Mesothelial cell of epicardium (in vitro differentiated cells): ENCODE measurements around the gene CCDC169. TPM values are rescaled to one million over a fixed set of nuclear protein-coding genes. Genes with fewer than 3 reads are reported as not detected.

Source experiments
- DNase-seq, 2 experiments: peaks; one replicate each; pipeline ENCODE4 v3.0.0; 2021; ENCODE audit warnings: low spot score in 2 of 2; ENCODE audit not compliant: unreplicated experiment in 2 of 2
- H3K27ac Mint-ChIP-seq: 2 replicates; pipeline ENCODE4 v1.8.0; 2021; ENCODE audit warnings: mixed read lengths
- H3K27me3 Mint-ChIP-seq: 2 replicates; pipeline ENCODE4 v1.8.0; 2021; ENCODE audit warnings: low read depth, mixed read lengths
- H3K36me3 Mint-ChIP-seq: 2 replicates; pipeline ENCODE4 v1.8.0; 2021; ENCODE audit warnings: mixed read lengths
- H3K4me1 Mint-ChIP-seq: 2 replicates; pipeline ENCODE4 v1.8.0; 2021; ENCODE audit warnings: mixed read lengths
- H3K4me3 Mint-ChIP-seq: 2 replicates; pipeline ENCODE4 v1.8.0; 2021; ENCODE audit warnings: mild to moderate bottlenecking, moderate library complexity, mixed read lengths
- H3K9me3 Mint-ChIP-seq: 2 replicates; pipeline ENCODE4 v1.8.0; 2021; ENCODE audit warnings: mixed read lengths
- total RNA-seq: library from RNA; stranded (reverse); gene quantifications from 3 replicates; pipeline ENCODE4 v1.2.1, GENCODE V29; 2021
- TF ChIP-seq, protein P1 (sequence below): fragments of 200-600 bp; sonication (generic); IDR thresholded peaks from one replicate; pipeline ENCODE4 v1.5.0; 2021; ENCODE audit warnings: antibody characterized with exemption; ENCODE audit not compliant: unreplicated experiment

Gene CCDC169
- 3.7 to 5.3 TPM (median 4.7 TPM) in 3 replicates for total RNA-seq

DNA sequence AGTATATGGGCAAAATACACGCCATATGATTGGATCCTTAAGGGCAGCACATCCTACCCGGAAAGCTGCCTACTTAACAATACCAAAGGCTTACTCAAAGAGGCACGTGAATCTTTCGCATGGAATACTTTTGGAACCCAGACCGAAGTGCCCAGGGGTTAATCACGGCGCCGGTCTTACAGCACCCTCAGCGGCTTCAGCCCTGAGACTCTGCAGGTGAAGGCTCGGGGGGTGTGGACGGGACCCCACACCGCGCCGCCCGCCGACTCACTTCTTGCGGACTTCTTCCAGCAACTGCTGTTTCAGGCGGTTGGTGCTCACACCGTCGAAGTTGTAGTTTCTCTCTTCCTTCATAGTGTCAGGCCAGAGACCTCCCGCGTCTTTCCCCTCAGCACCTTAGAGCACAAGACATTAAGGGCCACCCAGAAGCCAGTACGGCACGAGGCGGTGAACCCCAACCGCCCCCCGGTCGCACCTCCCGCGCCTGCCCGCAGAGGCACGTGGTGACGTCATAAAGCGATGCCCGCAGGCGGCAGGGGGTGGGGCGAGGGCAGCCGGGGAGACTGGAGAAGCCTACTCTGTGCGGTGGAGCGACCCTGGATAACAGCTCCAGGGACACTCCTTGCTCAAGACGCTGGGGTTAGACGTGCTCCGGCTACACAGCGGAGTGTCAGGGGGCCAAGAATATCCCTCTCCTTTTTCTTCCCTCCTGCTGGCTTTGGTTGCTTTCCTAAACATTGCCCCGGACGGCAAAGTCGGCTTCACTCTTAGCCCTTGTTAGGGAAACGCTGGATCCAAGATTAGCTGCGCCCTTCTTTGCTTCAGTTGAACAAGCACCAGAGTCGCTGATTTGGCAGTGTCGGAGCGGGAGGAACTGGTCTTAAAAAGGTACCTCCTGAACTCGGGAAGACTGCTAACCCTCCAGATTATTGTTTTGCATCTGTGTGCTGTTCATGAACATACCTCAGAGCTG lies at the start of gene CCDC169:
Gene CCDC169, minus strand, starts transcription at position 449 of the 973 bp plus-strand sequence. Its CDS starts 95 bp downstream, at position 354.
- Mint-ChIP-seq H3K27me3 (no peaks in the 10 kb centered on the region), H3K36me3 (peaks cover 4% of the 10 kb centered on the region), H3K4me3 (peak within 1 kb of the TSS; percentile 81), H3K27ac (peak within 1 kb of the TSS; percentile 78), H3K9me3 (peaks cover 6% of the 10 kb centered on the region), H3K4me1 (peaks cover 19% of the 10 kb centered on the region)
- TF ChIP-seq, protein P1, sequence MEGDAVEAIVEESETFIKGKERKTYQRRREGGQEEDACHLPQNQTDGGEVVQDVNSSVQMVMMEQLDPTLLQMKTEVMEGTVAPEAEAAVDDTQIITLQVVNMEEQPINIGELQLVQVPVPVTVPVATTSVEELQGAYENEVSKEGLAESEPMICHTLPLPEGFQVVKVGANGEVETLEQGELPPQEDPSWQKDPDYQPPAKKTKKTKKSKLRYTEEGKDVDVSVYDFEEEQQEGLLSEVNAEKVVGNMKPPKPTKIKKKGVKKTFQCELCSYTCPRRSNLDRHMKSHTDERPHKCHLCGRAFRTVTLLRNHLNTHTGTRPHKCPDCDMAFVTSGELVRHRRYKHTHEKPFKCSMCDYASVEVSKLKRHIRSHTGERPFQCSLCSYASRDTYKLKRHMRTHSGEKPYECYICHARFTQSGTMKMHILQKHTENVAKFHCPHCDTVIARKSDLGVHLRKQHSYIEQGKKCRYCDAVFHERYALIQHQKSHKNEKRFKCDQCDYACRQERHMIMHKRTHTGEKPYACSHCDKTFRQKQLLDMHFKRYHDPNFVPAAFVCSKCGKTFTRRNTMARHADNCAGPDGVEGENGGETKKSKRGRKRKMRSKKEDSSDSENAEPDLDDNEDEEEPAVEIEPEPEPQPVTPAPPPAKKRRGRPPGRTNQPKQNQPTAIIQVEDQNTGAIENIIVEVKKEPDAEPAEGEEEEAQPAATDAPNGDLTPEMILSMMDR: no peak
- DNase-seq: peak; percentile 50 to 73

DNA sequence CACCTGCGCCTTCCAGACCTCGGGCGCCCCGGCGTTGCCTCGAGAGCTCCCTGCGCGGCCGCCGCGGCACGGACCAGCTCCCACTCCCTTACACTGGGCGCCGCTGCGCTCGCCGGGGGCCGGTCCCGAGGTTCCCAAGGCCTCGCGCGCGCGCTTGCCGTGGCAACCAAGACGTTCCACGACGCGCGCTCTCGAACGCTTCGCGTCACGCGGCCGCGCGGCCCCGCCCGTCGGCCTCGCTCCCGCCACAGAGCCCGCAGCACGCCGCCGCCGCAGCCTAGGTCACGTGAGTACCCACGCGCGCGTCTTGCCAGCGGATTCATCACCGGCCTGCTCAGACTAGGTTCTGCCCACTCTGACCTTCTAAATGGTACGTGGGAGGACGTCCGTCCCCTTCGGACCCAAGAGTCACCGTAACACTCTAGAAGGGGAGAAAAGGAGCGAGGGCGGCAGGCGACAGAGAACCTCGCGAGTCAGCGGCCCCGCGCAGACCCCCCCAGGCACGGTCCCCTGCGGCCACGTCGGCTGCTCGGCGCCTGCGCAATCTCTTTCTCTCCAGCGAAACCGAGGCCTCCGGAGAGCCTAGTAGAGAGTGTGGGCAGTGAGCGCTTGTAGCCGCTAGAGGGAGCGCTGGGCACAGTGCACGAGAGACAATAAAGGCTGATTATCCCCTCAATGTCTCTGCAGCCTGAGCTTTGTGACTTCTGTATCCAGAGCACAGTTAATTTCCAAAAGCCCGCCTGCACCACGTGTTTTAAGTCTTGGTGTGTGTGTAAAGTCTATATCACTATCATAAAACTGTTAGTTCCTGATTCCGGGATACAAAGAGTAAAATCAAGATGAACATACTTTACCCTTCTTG lies 48.8 kb upstream of the CCDC169 start, which contains the start of gene SPART:
Gene SPART, minus strand, starts transcription at position 173 of the 862 bp plus-strand sequence. CDS start 10,564 bp downstream, outside the sequence.
- DNase-seq: peak; percentile 83 to 94
- TF ChIP-seq, protein P1: peak; percentile 87
- peak within 1 kb of the TSS; percentile 94 for H3K4me3 Mint-ChIP-seq
- no peaks in the 10 kb centered on the region for H3K27me3 Mint-ChIP-seq
- H3K27ac Mint-ChIP-seq: peak within 1 kb of the TSS; percentile 100
- H3K4me1 Mint-ChIP-seq: peaks cover 31% of the 10 kb centered on the region
- H3K36me3 Mint-ChIP-seq: no peaks in the 10 kb centered on the region
- no peaks in the 10 kb centered on the region for H3K9me3 Mint-ChIP-seq

DNA sequence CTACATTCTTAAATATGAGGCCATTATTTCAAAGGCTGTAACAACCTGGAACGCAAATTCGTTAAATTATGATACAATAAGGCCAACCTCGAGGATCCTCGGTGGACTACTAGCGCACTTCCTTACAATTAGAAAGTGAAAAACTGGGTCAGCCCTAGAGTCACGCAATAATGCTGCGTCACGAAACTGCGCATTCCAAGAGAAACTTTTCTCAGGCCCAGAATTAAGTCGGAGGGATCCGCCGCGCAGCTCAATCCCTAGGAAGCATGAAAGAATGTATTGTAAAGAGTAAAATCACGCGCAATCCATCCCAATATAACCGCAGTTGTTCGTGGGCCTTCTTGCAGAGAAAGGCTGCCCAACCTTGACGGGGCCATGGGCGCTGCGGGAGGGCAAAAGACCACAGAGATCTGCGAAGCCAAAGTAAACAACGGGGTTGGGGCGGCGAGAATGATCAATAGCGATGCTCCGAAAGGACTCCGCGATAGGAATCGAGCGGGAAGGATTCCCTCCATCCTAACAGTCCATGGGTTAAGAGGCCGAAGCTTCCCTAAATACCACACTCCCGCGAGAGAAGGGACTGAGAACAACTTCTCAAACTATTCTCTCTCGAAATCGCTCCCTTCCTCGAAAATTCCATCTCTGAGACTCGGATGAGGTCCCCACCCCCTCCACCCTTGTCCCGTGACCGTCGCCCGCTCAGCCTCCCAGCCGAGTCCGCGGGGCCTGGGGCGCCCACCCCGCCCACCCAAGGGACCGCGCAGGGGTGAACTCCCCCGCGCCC lies 48.0 kb upstream of the CCDC169 start:
- Mint-ChIP-seq H3K4me1 (peaks cover 31% of the 10 kb centered on the region), H3K4me3 (peak overlapping the region; percentile 94), H3K9me3 (no peaks in the 10 kb centered on the region), H3K27me3 (no peaks in the 10 kb centered on the region), H3K36me3 (no peaks in the 10 kb centered on the region), H3K27ac (peak overlapping the region; percentile 100)
- DNase-seq: peak; percentile 27 to 73
- TF ChIP-seq, protein P1: no peak

DNA sequence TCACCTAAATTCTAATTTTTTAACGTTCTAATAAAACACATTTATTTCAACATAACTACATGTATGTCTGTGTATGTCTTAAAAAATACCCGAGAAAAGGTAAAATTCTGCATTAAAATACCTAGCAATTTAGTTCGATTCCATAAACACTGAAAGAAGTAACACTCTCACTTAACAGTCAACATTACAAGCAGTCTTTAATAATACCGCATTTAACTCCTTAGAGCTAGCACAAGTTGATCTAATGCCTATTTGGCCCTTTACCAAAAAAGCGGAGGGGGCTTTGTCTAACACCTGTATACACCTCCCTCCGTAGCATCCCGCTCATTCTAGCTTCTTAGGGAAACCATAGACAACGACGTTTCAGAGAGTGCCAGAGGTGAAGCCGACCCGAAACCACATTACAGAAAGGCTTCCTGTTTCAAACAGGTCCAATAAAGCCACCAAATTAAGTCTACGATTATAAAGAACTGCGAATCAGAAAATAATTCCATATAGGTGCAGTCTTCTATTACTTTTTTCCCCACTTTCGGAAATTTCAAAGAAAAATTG lies 47.3 kb upstream of the CCDC169 start:
- Mint-ChIP-seq H3K9me3 (no peaks in the 10 kb centered on the region), H3K4me1 (peaks cover 31% of the 10 kb centered on the region), H3K4me3 (peak overlapping the region; percentile 94), H3K27ac (peak overlapping the region; percentile 100), H3K36me3 (no peaks in the 10 kb centered on the region), H3K27me3 (no peaks in the 10 kb centered on the region)
- DNase-seq: no peak
- TF ChIP-seq, protein P1: no peak
